ENCODE data around the gene AMER1. TPM values are rescaled to one million over a fixed set of nuclear protein-coding genes. Genes with fewer than 3 reads are reported as not detected.
"Not testable (repeated sequence)": the region's sequence is repeated elsewhere in the genome, so short reads cannot be mapped to it uniquely, and the experiment has no call there.

Gene AMER1
- 15.0 to 15.8 TPM (median 15.8 TPM) in 3 replicates for total RNA-seq

DNA sequence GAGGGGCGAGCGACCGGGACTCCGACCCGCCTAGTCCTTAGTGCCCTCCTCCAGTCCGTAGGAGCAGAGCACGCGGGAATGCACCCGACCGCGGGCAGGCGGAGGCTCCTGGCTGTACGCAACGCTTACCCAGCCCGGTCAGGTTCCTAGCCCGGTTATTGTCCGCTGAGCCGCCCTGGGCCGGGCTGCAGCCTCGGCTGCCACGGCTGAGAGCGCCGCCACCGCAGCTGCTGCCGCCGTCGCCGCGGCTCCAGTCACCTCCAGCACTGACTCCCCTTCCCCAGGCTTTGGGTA, at the start of gene AMER1:
Gene AMER1 (minus strand): TSS at position 268 of the 294 bp plus-strand sequence. CDS start 12,422 bp downstream, outside the sequence.
- TF ChIP-seq, protein P1, sequence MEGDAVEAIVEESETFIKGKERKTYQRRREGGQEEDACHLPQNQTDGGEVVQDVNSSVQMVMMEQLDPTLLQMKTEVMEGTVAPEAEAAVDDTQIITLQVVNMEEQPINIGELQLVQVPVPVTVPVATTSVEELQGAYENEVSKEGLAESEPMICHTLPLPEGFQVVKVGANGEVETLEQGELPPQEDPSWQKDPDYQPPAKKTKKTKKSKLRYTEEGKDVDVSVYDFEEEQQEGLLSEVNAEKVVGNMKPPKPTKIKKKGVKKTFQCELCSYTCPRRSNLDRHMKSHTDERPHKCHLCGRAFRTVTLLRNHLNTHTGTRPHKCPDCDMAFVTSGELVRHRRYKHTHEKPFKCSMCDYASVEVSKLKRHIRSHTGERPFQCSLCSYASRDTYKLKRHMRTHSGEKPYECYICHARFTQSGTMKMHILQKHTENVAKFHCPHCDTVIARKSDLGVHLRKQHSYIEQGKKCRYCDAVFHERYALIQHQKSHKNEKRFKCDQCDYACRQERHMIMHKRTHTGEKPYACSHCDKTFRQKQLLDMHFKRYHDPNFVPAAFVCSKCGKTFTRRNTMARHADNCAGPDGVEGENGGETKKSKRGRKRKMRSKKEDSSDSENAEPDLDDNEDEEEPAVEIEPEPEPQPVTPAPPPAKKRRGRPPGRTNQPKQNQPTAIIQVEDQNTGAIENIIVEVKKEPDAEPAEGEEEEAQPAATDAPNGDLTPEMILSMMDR (IDR thresholded peaks at IDR 0.05; ENCODE audit: unreplicated experiment) = no peak
- peak within 1 kb of the TSS; percentile 75 for H3K4me3 Mint-ChIP-seq
- H3K27me3 Mint-ChIP-seq (ENCODE audit: low read depth) = no peaks in the 10 kb centered on the region
- peaks cover 28% of the 10 kb centered on the region for H3K4me1 Mint-ChIP-seq
- H3K27ac Mint-ChIP-seq = peak within 1 kb of the TSS; percentile 96
- DNase-seq (ENCODE audit: low spot score in 2 of 2, unreplicated experiment in 2 of 2) = no peak
- no peaks in the 10 kb centered on the region for H3K36me3 Mint-ChIP-seq
- peaks cover 4% of the 10 kb centered on the region for H3K9me3 Mint-ChIP-seq

DNA sequence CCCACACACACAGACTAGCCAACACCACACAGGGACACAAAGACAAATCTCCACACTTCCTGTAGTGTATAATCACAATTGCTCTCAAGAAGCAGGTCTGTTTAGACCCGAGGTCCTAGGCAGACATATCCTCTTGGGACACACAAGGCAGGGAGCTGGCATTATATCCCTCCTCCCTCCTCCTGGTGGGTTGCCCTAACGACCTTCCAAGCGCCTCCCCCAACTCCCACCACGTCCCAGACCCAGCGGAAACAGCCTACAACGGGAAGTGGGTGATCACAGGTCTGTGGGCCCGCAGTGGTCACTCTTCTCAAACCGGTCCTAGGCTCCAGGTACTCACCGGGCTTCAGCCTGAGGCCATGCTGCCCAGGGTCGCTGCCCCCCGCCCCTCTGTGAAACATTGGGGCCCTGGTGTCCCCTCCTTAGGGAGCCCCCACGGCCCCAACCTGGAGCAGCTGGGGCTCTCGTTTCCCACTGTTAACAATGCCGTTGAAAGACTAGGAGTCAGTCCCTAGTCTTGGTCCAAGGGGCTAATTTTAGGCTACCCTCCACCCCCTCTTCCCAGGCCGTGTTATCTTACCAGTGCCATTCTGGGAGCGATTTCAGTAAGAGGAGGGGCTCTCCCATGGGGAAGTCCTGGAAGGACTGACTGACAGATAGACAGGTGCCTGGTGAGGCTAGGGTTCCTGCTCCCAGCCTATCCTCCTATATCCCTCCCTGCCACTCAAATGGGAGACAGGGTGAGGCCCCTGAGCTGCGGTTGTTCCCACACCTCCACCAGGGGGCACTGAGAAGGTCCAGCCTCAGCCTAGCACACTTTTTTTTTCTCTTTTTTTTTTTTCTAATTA, 24.8 kb upstream of the AMER1 start, which contains the start of gene ASB12:
Gene ASB12 (minus strand): TSS at position 485 of the 848 bp plus-strand sequence. CDS start 4,957 bp downstream, outside the sequence.
- H3K4me1 Mint-ChIP-seq = no peaks in the 10 kb centered on the region
- H3K27ac Mint-ChIP-seq = no peak within 1 kb of the TSS
- no peak within 1 kb of the TSS for H3K4me3 Mint-ChIP-seq
- peaks cover 27% of the 10 kb centered on the region for H3K9me3 Mint-ChIP-seq
- H3K27me3 Mint-ChIP-seq (ENCODE audit: low read depth) = no peaks in the 10 kb centered on the region
- DNase-seq (ENCODE audit: low spot score in 2 of 2, unreplicated experiment in 2 of 2) = no peak
- TF ChIP-seq, protein P1 (IDR thresholded peaks at IDR 0.05; ENCODE audit: unreplicated experiment) = no peak
- no peaks in the 10 kb centered on the region for H3K36me3 Mint-ChIP-seq

DNA sequence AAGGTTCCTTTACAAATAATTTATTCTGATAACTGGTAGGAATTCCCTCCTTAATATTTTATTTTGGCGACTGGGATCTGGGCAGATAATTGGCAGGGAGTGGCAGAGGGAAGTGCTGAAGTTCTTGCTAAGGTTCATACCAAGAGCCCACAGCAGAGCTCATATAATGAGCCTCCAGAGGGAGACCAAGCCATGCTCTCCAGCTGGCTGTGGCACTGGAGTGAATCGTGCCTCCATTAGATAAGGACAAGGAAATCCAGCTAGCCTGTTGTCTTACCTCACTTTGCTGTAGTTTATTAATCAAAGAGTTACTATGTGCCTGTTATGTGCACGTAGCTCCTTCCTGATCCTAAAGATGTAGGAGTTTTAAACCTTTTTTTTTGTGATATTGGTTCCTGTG, 23.6 kb upstream of the AMER1 start:
- TF ChIP-seq, protein P1 (IDR thresholded peaks at IDR 0.05; ENCODE audit: unreplicated experiment) = no peak
- Mint-ChIP-seq H3K9me3 (peaks cover 29% of the 10 kb centered on the region), H3K36me3 (no peaks in the 10 kb centered on the region)

DNA sequence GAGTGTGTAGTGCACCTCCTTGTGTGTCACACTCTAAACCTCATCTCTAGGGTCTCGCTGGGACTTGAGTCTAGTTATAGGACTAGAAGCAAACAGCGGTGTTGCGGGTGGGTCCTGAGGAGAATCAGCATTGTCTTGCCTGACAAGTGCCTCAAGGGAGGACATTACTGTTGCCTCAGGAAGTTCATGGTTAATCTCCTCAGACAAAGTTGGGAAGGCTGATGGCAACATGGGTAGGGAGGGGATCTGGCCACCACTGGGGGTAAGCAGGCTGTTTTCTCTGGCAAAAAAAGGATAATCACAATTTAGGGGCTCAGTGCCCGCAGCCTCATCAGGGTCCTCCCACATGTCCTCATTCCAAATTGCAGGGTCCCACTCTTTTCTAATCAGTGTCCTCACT, 12.5 kb upstream of the AMER1 start:
- no peak for DNase-seq (ENCODE audit: low spot score in 2 of 2, unreplicated experiment in 2 of 2)
- Mint-ChIP-seq H3K4me1 (no peaks in the 10 kb centered on the region), H3K9me3 (peaks cover 41% of the 10 kb centered on the region), H3K36me3 (no peaks in the 10 kb centered on the region), H3K4me3 (no peak overlapping the region), H3K27me3 (ENCODE audit: low read depth) (peaks cover 3% of the 10 kb centered on the region), H3K27ac (no peak overlapping the region)
- TF ChIP-seq, protein P1 (IDR thresholded peaks at IDR 0.05; ENCODE audit: unreplicated experiment) = no peak

More for the DNA sequence above, 23.6 kb upstream of the AMER1 start:
- Mint-ChIP-seq H3K4me1 (no peaks in the 10 kb centered on the region), H3K27me3 (ENCODE audit: low read depth) (no peaks in the 10 kb centered on the region), H3K27ac (no peak overlapping the region), H3K4me3 (no peak overlapping the region)
- DNase-seq (ENCODE audit: low spot score in 2 of 2, unreplicated experiment in 2 of 2) = no peak

DNA sequence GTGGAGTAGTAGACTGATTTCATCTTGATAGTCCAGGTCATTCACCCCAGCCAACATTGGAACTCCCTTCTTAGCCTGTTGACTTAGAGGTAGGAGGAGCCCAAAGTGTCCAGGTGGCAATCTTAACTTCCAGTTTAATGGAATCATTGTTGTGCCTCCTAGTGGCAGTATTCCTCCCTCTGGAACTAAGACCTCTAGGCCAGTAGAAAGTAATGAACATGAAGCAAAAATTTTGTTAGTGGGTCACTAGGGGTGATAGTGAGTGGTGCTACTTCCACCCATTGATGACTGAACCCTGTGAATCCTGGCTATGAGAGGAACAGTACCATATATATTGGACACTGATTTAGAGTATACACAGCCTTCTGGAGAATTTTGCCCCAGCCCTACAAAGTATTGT, 8.5 kb upstream of the AMER1 start:
- H3K27ac Mint-ChIP-seq; H3K4me3 Mint-ChIP-seq; DNase-seq (ENCODE audit: low spot score in 2 of 2, unreplicated experiment in 2 of 2); H3K4me1 Mint-ChIP-seq; H3K36me3 Mint-ChIP-seq; H3K27me3 Mint-ChIP-seq (ENCODE audit: low read depth): not testable (repeated sequence)
- peaks cover 30% of the 10 kb centered on the region for H3K9me3 Mint-ChIP-seq

DNA sequence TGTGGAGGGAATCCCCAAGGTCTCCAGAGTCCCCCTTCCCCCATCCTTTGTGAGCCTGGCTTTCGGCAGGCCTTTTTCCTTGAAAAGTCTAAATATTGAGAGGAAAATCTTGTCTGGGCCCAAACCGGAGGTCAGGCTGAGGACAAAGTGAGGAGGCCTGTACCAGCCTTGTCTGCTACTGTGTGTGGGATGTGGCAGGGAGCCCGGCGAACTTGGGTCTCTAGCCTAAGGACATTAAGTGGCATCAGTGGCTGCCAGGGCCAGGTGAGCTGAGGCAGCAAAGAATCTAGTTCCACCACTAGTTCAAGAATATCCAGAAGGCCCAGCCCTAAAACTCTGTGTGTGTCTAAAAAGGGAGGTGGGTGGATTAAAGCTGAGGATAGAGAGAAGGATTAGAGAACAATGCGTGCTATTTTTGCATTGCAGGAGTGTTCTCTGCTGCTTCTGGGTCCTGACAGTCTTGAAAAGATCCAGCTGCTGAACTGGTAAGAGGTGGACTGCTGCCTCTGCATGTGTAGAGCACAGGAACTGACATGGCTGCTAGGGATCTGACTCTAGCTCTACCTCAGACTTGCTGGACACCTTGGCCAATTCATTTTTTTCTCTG, 1.2 kb upstream of the AMER1 start:
- peak overlapping the region; percentile 75 for H3K4me3 Mint-ChIP-seq
- peaks cover 28% of the 10 kb centered on the region for H3K4me1 Mint-ChIP-seq
- H3K27ac Mint-ChIP-seq = peak overlapping the region; percentile 96
- H3K36me3 Mint-ChIP-seq = no peaks in the 10 kb centered on the region
- no peak for DNase-seq (ENCODE audit: low spot score in 2 of 2, unreplicated experiment in 2 of 2)
- peaks cover 4% of the 10 kb centered on the region for H3K9me3 Mint-ChIP-seq
- no peaks in the 10 kb centered on the region for H3K27me3 Mint-ChIP-seq (ENCODE audit: low read depth)
- TF ChIP-seq, protein P1 (IDR thresholded peaks at IDR 0.05; ENCODE audit: unreplicated experiment) = no peak

Data from mesothelial cell of epicardium (in vitro differentiated cells).